SK-N-SH (cell line): ENCODE measurements around the gene AP2A2. TPM values are rescaled to one million over a fixed set of nuclear protein-coding genes. Genes with fewer than 3 reads are reported as not detected.

Experiments
- CTCF ChIA-PET: fragments of 300-600, 350-600 bp; formaldehyde crosslinking; extraction: SDS; loops from one replicate; lab custom pipeline; 2021; lab: Yijun Ruan, JAX
- POLR2A ChIA-PET: fragments of 350-600 bp; sonication (Branson Sonifier 250); formaldehyde crosslinking; extraction: SDS; loops from one replicate; lab custom pipeline; 2020; ENCODE audit warnings: antibody characterized with exemption, inconsistent platforms; lab: Yijun Ruan, JAX
- DNase-seq: peaks from one replicate; pipeline ENCODE4 v3.0.0; 2012
- H2AFZ ChIP-seq: fragments of 200-600 bp; sonication (generic); 2 replicates; pipeline ENCODE4 v1.8.1; 2016; ENCODE audit warnings: antibody characterized with exemption, mild to moderate bottlenecking, low read depth
- H3F3A ChIP-seq: fragments of 200-600 bp; sonication (generic); replicated peaks from 2 replicates; pipeline ENCODE3; 2016; ENCODE audit warnings: antibody characterized with exemption, mild to moderate bottlenecking; ENCODE audit not compliant: insufficient read depth
- H3K27ac ChIP-seq, 2 experiments: fragments of 200-500 bp in 1 of 2; fragments of 200-600 bp in 1 of 2; sonication (Bioruptor generic) in 1 of 2; sonication (generic), shearing (Covaris generic) in 1 of 2; 2 replicates each; pipeline versions ENCODE4 v1.5.1 to v1.6.1; 2014 to 2016; ENCODE audit warnings: low read depth in 2 of 2, inconsistent platforms in 1 of 2, low read length in 1 of 2, mild to moderate bottlenecking in 1 of 2, mixed read lengths in 1 of 2
- H3K27me3 ChIP-seq: fragments of 200-600 bp; sonication (generic), shearing (Covaris generic); 2 replicates; pipeline ENCODE4 v1.6.1; 2016; ENCODE audit warnings: mixed run types; ENCODE audit not compliant: insufficient read depth
- H3K36me3 ChIP-seq, 2 experiments: fragments of 200-500 bp in 1 of 2; fragments of 200-600 bp in 1 of 2; sonication (Bioruptor generic) in 1 of 2; sonication (generic) in 1 of 2; replicated peaks in 1 of 2; 2 replicates each; pipeline versions ENCODE3 to v1.5.1; 2014 to 2016; ENCODE audit warnings: low read length in 1 of 2, mild to moderate bottlenecking in 1 of 2; ENCODE audit not compliant: insufficient read depth in 2 of 2, control insufficient read depth in 1 of 2
- H3K4me1 ChIP-seq, 2 experiments: fragments of 200-500 bp in 1 of 2; fragments of 200-600 bp in 1 of 2; sonication (Bioruptor generic) in 1 of 2; sonication (generic), shearing (Covaris generic) in 1 of 2; 2 replicates each; pipeline versions ENCODE4 v1.5.1 to v1.6.1; 2014 to 2016; ENCODE audit warnings: low read depth in 1 of 2, low read length in 1 of 2, mixed run types in 1 of 2; ENCODE audit not compliant: insufficient read depth in 2 of 2, control insufficient read depth in 1 of 2
- H3K4me2 ChIP-seq: fragments of 200-600 bp; sonication (generic), shearing (Covaris generic); 2 replicates; pipeline ENCODE4 v1.6.1; 2017; ENCODE audit warnings: mixed run types
- H3K4me3 ChIP-seq, 2 experiments: fragments of 200-500 bp in 1 of 2; fragments of 200-600 bp in 1 of 2; sonication (Bioruptor generic) in 1 of 2; sonication (generic), shearing (Covaris generic) in 1 of 2; 2 replicates each; pipeline versions ENCODE4 v1.5.1 to v1.8.1; 2014 to 2016; ENCODE audit warnings: low read depth in 2 of 2, inconsistent platforms in 1 of 2, low read length in 1 of 2, mild to moderate bottlenecking in 1 of 2, mixed read lengths in 1 of 2, moderate library complexity in 1 of 2
- H3K79me2 ChIP-seq: fragments of 200-600 bp; sonication (generic); 2 replicates; pipeline ENCODE4 v1.8.1; 2017; ENCODE audit warnings: mild to moderate bottlenecking; ENCODE audit not compliant: insufficient read depth
- H3K9ac ChIP-seq: fragments of 200-600 bp; sonication (generic); 2 replicates; pipeline ENCODE4 v1.6.1; 2017; ENCODE audit warnings: mixed run types
- H3K9me2 ChIP-seq: fragments of 200-600 bp; sonication (generic); 2 replicates; pipeline ENCODE4 v1.6.1; 2017; ENCODE audit warnings: mixed run types
- H3K9me3 ChIP-seq: fragments of 200-600 bp; sonication (generic); 2 replicates; pipeline ENCODE4 v1.6.1; 2017; ENCODE audit warnings: mixed run types, mild to moderate bottlenecking, moderate library complexity
- H4K20me1 ChIP-seq: fragments of 200-600 bp; sonication (generic); 2 replicates; pipeline ENCODE4 v1.6.1; 2017; ENCODE audit warnings: mild to moderate bottlenecking, mixed run types; ENCODE audit not compliant: insufficient read depth
- CTCF ChIP-seq: fragments of 200-600 bp; sonication (generic); IDR thresholded peaks from 2 replicates; pipeline ENCODE4 v1.6.1; 2017; ENCODE audit warnings: antibody characterized with exemption, mild to moderate bottlenecking, moderate library complexity
- NFIC ChIP-seq: IDR thresholded peaks from 2 replicates; pipeline ENCODE4 v1.4.0; 2012; ENCODE audit warnings: borderline replicate concordance
- NRF1 ChIP-seq: IDR thresholded peaks from 2 replicates; pipeline ENCODE4 v1.6.1; 2012; ENCODE audit warnings: low read depth, mild to moderate bottlenecking, low read length
- RAD21 ChIP-seq: IDR thresholded peaks from 2 replicates; pipeline ENCODE4 v1.6.1; 2012; ENCODE audit warnings: mild to moderate bottlenecking, low read length
- SMC3 ChIP-seq: IDR thresholded peaks from 2 replicates; pipeline ENCODE4 v1.6.1; 2012; ENCODE audit warnings: low read depth, low read length, improper control_type of control experiment
- TAF1 ChIP-seq: IDR thresholded peaks from 2 replicates; pipeline ENCODE4 v1.6.1; 2012; ENCODE audit warnings: low read depth, mild to moderate bottlenecking, low read length, moderate library complexity, borderline replicate concordance
- TEAD4 ChIP-seq: IDR thresholded peaks from 2 replicates; pipeline ENCODE4 v1.4.0; 2012; ENCODE audit warnings: mild to moderate bottlenecking, borderline replicate concordance; ENCODE audit not compliant: insufficient read depth
- YY1 ChIP-seq: IDR thresholded peaks from 2 replicates; pipeline ENCODE4 v1.4.0; 2012; ENCODE audit warnings: low read depth, mild to moderate bottlenecking
- ZBTB33 ChIP-seq: IDR thresholded peaks from 2 replicates; pipeline ENCODE4 v1.4.0; 2012; ENCODE audit warnings: low read depth, borderline replicate concordance
- WGBS: methylation state at CpG from one replicate; pipeline ENCODE4 v1.1.6; 2017; ENCODE audit warnings: low lambda C conversion rate; 5-methylcytosine and 5-hydroxymethylcytosine counted together
- polyA plus RNA-seq, 3 experiments: library from polyadenylated mRNA; depleted of rRNA; stranded (reverse); fragments of >200 nt; gene quantifications; 2 replicates each; pipeline ENCODE4 v1.2.3, GENCODE V29; 2012

The AP2A2 gene
- polyA plus RNA-seq, 1 of the 3 experiments (the other 2 are of a cell fraction): 42.7 TPM

- TF ChIP-seq SMC3 (no peak), TEAD4 (no peak), TAF1 (no peak), NRF1 (no peak), RAD21 (no peak), NFIC (no peak), ZBTB33 (no peak), YY1 (no peak)
These were observed 28.2 kb upstream of the AP2A2 start (continued) for GRCh38 chr11:897253-898142.

- DNase-seq: peak; percentile 70
- 64% methylated on average over 8 of the region's 10 CpGs for WGBS
- CTCF ChIA-PET: interaction anchor here (0.5 to 2.6 kb wide), 18 partner anchors 13 to 304 kb away, joined by 3 to 21 read pairs (median 4); partner anchors contain the start of gene CHID1
These were observed 27.5 kb upstream of the AP2A2 start for GRCh38 chr11:898143-898511.

More at GRCh38 chr11:898143-898511, 27.5 kb upstream of the AP2A2 start:
- no peaks in the 10 kb centered on the region for H3K27me3 ChIP-seq
- TF ChIP-seq NFIC (no peak), RAD21 (peak; percentile 62), ZBTB33 (no peak), CTCF (peak; percentile 48), SMC3 (peak; percentile 29; the same call in 1 of the 2 replicates)
- TF ChIP-seq, all 33 proteins: peak for 3
- H3K4me2 ChIP-seq: no peak overlapping the region
- H3K9ac ChIP-seq: no peak overlapping the region
- no peaks in the 10 kb centered on the region for H4K20me1 ChIP-seq
- H3K36me3 ChIP-seq: peaks cover 0 to 49% of the 10 kb centered on the region in 2 experiments
- no peak overlapping the region for H2AFZ ChIP-seq
- no peak overlapping the region for H3K4me3 ChIP-seq
- H3K27ac ChIP-seq: no peak overlapping the region
- POLR2A ChIA-PET: interaction anchor here (0.7 to 1.2 kb wide), 2 partner anchors 12 to 38 kb away, joined by 3 read pairs; partner anchors contain the start of gene CHID1
- no peaks in the 10 kb centered on the region for H3K79me2 ChIP-seq
- H3K9me2 ChIP-seq: no peaks in the 10 kb centered on the region
- H3K4me1 ChIP-seq: no peaks in the 10 kb centered on the region
- no peaks in the 10 kb centered on the region for H3K9me3 ChIP-seq
- no peaks in the 10 kb centered on the region for H3F3A ChIP-seq
